HG02588 (cell line): ENCODE data around the gene TSFM.

Experiments
- ATAC-seq: cut with Tn5 transposase; IDR thresholded peaks from one replicate; pipeline ENCODE4 v1.9.1; 2021; ENCODE audit warnings: mild to moderate bottlenecking, moderate library complexity; ENCODE audit not compliant: unreplicated experiment

The TSFM gene

GRCh38 chr12:57777911-57778310, 4.7 kb upstream of the TSFM start:
- ATAC-seq, result no peak

GRCh38 chr12:57779736-57780135, 2.9 kb upstream of the TSFM start:
- ATAC-seq, result no peak

GRCh38 chr12:57780284-57780897, 2.2 kb upstream of the TSFM start:
- no peak for ATAC-seq

GRCh38 chr12:57781244-57781643, 1.3 kb upstream of the TSFM start:
- ATAC-seq, result no peak

GRCh38 chr12:57781801-57782200, 786 bp upstream of the TSFM start:
- ATAC-seq, result no peak

- ATAC-seq, result no peak
These were observed 362 bp upstream of the TSFM start for GRCh38 chr12:57782243-57782607.

GRCh38 chr12:57783466-57783801, 847 bp downstream of the TSFM start:
- no peak for ATAC-seq

- no peak for ATAC-seq
These were observed 1.3 kb downstream of the TSFM start for GRCh38 chr12:57783861-57784260.

- ATAC-seq, result no peak
These were observed 11.3 kb downstream of the TSFM start for GRCh38 chr12:57793920-57794319.

- ATAC-seq, result no peak
These were observed 12.8 kb downstream of the TSFM start for GRCh38 chr12:57795354-57795753.

- ATAC-seq, result no peak
These were observed 14.4 kb downstream of the TSFM start for GRCh38 chr12:57796996-57797395.

- no peak for ATAC-seq
These were observed 15.3 kb downstream of the TSFM start for GRCh38 chr12:57797933-57798332.

GRCh38 chr12:57800965-57801364, 18.4 kb downstream of the TSFM start:
- ATAC-seq, result no peak

- ATAC-seq, result no peak
These were observed 20.0 kb downstream of the TSFM start for GRCh38 chr12:57802607-57803006.

- no peak for ATAC-seq
These were observed 20.8 kb downstream of the TSFM start for GRCh38 chr12:57803319-57803893.

GRCh38 chr12:57806677-57807076, 24.1 kb downstream of the TSFM start:
- no peak for ATAC-seq

- no peak for ATAC-seq
These were observed 24.7 kb downstream of the TSFM start for GRCh38 chr12:57807285-57807684.

GRCh38 chr12:57808351-57808750, 25.8 kb downstream of the TSFM start:
- ATAC-seq, result no peak

- ATAC-seq, result no peak
These were observed 26.8 kb downstream of the TSFM start for GRCh38 chr12:57809425-57809824.

GRCh38 chr12:57810450-57810849, 27.9 kb downstream of the TSFM start:
- ATAC-seq, result no peak

GRCh38 chr12:57811028-57811755, 28.6 kb downstream of the TSFM start:
- no peak for ATAC-seq

GRCh38 chr12:57813111-57813970, 30.8 kb downstream of the TSFM start:
- no peak for ATAC-seq
